Endothelial cell of umbilical vein (primary cell): Measurements from ENCODE around the gene EPHA8.

Source experiments
- EZH2 ChIP-seq: IDR thresholded peaks from 2 replicates; pipeline ENCODE4 v1.6.1; 2012; ENCODE audit warnings: borderline replicate concordance, low read depth, mild to moderate bottlenecking, moderate library complexity, low read length, inconsistent platforms; ENCODE audit not compliant: severe bottlenecking
- MAX ChIP-seq: IDR thresholded peaks from 2 replicates; pipeline ENCODE4 v1.6.1; 2011; ENCODE audit not compliant: insufficient read depth, insufficient read length
- POLR2A ChIP-seq: IDR thresholded peaks from 2 replicates; pipeline ENCODE4 v1.6.1; 2012; ENCODE audit warnings: low read depth, mild to moderate bottlenecking, control low read depth, low read length

- TF ChIP-seq POLR2A = no peak
- TF ChIP-seq MAX = no peak
- no peak for TF ChIP-seq EZH2
Measured at GRCh38 chr1:22633697-22634463, 70.6 kb downstream of the EPHA8 start.
